ENCODE data around the gene LGR5.
"Not testable (repeated sequence)": the region's sequence is repeated elsewhere in the genome, so short reads cannot be mapped to it uniquely, and the experiment has no call there.

The LGR5 gene

DNA sequence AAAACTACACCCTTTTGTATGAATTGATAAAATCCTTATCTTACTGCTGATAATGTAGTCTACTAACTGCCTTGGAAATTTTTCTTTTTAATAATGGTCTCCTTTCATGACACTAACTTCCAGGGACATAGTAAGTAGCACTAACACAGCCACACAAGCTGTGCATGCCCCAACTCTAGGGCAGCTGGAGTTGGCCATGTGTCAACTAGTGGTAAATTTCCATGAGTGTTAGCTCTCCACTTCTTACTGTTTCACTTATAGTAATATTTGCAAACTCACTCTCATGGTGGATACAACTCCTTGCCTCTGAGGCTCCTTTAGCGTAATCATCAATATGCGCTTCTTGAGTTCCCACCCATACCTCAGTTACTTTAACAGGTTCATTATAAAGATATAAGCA is 38.0 kb downstream of the LGR5 start:
- DNase-seq: peak; percentile 30

DNA sequence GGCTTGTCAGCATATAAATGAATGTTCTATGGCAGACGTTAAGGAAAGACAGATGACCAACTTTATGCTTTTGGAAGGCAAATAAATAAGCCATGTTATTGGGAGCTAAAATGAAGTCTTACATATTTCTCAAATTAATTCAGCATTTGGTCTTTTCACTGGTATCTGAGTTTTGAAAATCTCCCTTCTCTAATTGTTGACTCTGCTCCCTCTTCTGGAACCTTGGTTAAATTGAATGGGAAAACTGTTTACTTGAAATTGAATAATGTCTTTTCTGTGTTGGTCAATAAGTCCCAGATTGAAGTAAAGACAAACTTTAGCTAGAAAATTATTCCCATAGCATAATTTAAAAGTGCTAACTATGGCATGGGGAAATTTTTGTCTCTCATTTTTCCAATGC is 38.7 kb downstream of the LGR5 start:
- DNase-seq: peak; percentile 27

DNA sequence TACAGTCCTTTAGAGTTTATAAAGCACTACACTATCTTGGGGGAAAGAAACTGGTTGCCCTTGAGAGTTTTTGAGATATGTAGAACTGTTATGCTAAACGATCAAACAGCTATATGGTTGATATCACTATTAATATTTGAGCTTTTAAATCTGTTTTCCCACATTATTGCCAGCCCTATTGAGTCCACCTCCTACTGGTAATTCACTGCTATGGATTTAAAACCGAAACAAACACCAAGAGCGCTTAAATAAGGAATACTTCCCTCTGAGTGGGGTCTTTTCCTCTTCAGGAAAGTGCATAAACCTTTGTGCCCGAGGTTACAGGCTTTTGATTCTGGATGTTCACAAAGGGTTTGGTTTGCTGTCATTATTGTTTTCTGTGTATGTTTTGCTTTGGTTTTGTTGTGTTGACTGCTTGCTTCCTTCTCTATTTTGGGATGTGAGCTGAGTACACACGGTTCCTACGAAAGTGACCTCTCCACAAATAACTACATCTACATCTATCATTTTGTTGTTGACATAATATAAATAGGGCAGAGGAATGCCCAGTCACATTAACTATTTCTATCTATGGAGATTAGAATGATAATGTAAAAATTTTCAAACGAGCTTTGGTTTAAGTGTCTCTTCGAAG is 44.8 kb downstream of the LGR5 start:
- DNase-seq: no peak

DNA sequence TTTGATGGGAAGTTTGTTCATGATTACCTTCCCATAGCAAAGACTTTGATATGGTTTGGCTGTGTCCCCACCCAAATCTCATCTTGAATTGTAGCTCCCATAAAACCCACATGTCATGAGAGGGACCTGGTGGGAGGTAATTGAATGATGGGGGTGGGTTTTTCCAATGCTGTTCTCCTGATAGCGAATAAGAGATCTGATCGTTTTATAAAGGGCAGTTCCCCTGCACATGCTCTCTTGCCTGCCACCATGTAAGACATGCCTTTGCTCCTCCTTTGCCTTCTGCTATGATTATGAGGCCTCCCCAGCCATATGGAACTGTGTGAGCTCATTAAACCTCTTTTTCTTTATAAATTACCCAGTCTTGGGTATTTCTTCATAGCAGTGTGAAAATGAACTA is 51.2 kb downstream of the LGR5 start:
- DNase-seq: not testable (repeated sequence)

DNA sequence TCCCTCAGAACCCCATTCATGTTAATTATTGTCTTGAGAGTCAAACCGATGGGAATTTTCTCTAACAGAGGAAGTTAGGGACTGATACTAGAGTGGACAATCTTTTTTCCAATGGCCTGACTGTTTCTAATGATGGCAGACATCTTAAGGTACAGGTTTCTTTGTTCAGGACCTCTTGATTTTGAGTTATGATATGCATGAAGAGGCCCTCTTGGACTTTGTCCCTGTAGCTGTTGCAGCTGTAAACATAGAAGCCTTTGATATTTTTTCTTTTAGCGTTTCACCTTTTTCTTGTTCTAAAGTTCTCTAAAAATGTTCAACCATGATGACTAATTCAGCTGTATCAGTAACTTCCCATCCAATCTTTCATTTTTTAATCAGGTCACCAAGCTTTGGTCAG is 53.0 kb downstream of the LGR5 start:
- no peak for DNase-seq

DNA sequence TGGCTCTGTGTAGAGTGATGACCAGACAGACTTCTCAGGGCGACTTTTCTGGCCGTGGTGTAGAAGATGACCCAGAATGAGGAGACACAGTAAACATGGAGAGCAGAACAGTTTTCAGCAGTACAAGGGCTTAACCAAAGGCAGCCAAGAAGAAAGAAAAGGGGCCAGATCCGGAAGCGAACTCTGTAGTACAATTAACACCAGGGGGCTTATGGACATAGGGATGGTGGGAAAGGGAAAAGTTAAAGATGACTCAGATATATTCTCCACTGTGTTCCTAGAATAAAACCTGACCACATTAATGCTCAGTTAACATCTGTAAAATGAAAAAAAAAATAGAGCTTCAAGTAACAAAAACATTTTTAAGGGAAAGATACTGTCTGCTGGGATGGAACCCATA is 60.2 kb downstream of the LGR5 start:
- DNase-seq: no peak

DNA sequence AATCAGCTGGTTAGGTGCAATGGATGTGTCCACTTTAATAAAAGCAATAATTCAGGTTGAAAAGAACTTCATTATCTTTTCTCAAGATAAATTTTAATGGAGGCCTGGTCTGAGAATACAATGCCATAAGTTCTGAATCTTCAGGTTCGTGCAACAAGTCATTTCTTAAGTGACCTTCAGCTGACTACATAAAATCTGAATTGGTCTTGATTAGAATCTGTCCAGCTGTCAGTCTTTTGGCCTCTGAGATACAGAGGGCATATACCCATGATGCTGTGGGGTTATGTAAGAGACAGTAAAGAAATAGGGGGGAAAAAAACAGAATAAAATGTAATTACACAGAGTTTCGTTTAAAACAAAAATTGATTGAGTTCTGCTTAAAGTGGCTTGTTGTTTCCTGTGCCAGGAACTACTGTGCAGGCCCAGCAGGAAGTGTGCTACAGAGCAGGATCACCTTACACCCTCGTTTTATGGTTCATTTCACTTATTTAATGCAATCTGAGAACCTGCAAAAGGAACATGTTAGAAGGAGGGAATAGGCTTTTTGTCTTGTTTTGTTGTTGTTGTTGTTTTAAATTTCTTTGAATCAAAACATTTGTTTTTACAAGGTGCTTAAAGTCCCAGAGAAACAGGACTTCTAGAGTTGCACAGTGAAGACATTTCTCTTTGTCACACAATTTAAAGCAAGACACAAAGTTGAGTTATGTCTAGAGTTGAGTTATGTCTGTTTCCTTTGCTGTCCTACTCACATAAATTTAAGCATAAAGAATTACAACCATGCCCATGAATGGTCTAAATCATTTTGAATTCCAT is 64.2 kb downstream of the LGR5 start:
- DNase-seq: no peak

DNA sequence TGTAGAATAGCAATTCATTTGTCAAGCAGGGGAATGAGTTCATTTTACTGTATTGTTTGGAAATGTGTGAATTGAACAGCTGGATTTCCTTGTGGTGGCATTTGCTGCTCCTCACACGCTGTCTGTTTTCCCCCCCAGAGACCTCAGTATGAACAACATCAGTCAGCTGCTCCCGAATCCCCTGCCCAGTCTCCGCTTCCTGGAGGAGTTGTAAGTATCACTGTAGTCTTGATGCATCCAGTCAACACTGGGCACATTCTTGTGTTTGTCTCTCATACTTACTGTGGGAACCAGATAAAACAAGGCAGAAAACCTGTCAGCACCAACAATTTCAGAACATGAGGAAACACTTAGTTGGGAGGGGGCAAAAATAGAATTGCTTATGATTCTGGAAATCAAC is 64.9 kb downstream of the LGR5 start:
- peak; percentile 74 for DNase-seq

DNA sequence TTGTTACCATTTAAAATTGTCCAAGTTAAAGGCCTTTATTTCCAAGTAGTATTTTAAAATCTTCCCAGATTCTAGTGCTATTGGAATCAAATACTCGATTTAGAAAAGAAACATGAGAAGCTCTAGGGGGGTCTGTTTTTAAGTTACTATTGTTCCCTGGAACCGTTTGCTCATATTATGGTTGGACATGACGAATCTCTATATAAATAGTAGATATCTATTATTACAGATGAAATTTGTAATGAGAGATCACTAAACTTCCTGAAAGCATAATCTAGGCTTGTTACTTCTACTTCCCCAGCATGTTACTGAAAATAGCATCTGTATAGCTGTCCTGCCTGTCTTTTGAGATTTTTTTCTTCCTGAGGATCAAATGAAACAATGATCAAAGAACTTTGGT is 70.1 kb downstream of the LGR5 start:
- DNase-seq: no peak

DNA sequence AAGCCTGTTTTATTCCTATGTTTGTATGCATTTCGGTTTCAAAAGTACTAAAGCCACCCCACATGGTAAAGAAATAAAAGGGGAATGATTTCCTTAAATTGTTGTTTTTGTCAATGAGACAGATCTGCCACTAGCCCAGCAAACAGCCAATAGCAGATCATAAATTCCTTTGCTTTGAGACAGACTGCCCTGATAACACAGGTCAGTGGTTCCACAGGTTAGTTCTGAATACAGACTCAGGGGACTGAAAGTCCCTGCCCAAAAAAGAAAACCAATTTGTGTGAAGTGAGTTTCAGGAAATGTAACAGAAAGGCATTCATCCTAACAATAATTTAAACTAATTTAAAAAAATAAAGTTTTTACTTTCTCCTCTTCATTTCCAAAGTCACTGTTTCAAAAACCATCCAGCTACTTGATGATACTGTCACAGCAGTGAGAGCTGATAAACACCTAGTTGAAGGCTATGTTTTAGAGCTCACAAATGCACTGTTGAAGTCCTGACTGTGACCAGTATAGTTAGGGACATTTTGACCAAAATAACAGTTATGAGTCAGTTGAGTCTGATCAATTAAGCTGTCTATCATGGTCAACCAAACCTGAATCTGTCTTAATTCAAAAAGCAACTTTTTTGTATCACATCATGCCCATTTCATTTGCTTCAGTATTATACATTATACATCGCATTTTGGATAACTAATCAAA is 77.7 kb downstream of the LGR5 start:
- DNase-seq: no peak

DNA sequence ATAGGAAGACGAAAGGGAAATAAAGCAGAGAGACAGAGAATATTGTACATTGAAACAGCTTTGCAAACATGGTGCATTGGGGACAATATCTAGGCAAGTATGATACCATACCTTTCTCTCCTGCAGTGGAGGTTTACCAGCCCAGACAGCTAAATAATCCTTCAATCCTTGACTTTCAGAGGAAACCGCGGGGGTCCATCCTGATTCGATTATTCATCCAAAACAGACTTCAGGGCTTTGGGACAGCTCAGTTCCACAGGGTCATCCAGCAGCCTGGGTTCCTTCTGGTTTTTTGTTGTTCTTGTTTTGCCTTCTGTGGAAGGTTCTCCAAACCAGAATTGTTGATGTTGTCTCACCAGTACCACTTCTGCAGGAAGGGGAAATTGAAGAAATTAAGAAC is 81.5 kb downstream of the LGR5 start:
- DNase-seq: no peak

DNA sequence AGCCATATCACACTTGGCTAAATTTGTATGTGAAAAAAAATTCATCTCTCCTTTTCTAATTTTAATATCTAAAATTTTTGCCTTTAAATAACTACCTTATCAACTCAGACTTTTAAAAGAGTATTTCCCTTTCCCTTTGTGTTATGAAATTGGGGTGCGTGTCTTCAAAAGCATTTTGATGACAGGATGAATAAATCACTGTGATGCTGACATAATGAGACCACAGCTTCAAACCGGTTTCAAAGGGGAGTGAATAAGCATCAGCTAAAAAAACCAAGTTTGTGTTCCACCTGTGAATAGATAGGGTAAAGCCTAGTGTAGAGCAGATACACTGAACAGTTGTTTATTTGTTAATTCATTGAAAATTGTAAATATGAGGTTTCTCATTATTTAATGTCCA is 85.0 kb downstream of the LGR5 start:
- no peak for DNase-seq

DNA sequence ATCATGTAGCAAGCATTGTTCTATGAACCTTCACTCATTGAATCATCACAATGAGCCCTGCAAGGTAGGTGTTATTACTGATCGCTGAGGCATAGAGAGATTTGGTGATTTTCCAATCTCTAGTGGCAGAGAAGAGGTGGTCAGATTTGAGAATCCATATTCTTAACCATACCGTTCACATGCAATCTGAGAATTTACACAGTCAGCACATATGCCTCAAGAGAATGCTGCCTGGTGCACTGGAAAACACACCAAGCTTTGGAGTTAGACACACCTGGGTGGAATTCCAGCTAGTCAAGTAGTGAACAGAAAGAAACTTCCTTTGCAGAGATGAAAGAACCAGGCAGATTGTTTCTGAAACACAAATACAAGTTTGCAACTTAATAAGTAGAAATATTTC is 94.1 kb downstream of the LGR5 start:
- DNase-seq: no peak

DNA sequence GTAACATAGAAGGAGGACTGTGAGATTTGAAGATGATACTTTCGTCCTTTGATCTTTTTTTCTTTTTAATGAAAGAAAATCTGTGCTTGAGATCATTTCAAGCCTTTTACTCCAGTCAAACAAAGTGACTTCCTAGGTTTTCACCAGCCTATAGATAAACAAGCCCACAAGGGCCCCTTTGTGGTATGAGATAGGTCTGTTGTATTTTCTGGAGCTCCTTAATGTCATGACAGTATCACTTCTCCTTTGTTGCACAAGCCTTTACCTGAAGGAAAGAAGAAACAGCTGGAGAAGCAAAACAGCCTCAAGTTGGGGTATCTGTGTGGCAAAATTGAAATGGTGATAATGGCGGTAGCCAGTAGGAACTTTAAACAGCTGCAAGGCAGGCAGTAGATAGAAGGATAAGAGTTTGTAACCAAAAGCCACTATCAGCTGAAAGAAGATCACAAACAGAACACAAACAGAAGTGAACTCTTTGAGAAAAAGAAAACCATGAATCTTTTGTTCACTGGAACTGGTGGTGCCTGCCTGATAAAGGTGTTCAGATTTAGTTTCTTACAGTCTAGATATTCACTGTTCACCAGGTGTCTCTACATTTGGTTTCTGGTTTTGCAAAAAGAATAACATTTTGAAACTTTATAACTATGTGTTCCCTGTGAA is 96.8 kb downstream of the LGR5 start:
- DNase-seq: no peak

DNA sequence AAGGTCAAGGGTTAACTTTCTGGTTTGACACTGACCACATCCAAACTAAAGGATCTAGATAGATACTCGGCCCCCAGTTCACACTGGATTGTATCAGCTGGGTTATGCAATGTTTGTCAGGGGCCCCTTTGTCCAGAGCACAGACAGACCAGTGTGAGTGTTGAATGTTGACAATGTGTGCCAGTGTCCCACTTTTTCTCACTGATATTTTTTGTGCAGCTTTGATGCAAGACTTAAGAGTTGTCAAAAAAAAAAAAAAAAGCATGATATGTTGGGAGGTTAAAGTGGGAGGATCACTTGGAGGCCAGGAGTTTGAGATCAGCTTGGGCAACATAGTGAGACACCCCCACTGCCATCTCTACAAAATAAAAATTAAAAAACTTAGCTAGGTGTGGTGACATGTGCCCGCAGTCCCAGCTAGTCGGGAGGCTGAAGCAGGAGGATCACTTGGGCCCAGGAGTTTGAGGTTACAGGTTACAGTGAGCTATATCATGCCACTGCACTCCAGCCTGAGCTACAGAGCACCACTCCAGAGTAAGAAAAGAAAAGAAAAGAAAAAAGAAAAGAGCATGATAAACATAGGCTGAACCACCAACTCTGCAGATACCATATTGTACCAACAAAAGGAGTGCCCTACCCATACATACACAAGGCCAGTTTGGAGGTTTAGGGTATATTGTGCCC is 97.5 kb downstream of the LGR5 start:
- no peak for DNase-seq

DNA sequence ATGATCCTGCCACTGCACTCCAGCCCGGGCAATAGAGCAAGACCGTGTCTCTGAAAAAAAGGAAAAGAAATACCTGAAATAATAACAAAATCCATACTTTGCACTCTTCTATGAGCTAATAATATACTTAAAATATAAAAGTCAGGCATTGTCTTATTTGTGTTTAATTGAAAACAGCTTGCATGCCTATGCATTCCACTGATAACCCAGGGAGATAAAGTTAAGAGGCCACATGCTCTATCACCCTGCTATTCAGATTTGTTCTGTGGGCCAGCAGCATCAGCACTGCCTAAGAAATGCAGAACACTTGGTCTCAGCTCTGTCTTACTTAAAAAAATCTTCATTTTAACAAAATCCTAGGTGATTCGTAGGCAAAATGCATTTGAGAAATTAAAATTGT is 99.2 kb downstream of the LGR5 start:
- DNase-seq: no peak

DNA sequence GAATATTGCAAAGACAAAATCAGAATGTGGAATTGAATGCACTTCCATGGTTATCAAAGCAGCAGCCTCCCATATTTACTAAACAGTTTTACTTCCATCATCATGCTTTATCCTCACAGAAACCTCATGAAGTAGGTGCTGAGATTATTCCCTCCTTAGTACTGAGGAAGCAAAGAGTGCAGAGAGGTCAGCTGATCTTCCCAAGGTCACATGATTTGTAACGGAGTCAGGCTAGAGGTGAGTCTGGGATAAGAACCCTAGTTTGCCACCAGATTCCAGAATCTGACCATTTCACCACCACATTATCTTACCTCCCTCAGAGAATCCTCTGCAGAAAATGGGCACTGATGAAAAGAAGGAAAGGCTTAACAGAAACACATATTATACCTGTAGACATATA is 102.0 kb downstream of the LGR5 start:
- DNase-seq: no peak

DNA sequence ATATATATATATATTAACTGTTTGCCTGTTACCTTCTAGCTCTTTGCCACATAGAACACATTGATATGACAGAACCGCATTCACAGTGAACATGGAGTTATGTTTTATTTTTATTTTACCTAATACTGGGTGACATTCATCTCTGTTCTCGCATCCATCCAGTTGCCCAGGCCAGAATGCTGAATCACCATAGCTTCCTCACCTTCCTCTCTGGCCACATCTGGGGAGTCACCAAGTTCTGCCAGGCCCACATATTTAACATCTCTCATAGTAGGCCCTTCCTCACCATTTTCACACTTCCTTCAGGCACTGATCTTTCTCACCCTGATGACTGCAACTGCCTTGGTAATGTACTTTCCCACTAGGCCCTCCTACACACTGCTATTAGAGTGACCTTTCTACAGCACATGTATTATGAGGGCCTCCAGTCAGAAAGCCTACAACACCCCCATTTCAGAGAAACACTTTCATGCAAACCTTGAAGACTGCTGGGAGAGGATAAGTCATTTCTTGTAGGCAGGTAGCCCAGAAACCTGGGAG is 106.8 kb downstream of the LGR5 start:
- DNase-seq: no peak

DNA sequence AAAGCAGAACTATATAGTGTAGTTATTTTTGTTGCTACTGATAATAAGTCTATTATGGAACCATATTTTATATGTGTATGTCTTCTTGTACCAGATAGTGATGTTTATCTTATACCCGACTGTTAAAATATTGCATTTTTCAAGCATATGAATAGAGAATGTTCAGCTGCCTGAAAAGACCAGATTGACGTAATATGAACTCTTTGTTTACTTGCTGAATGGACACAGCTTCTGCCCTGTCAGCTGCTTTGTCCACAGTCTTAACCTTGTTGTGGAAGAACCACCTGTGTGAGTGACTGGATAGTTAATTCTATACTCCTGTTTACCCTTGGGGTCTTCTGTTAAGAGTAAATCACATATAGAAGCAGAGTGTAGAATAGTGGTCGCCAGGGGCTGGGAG is 109.3 kb downstream of the LGR5 start:
- DNase-seq: no peak

DNA sequence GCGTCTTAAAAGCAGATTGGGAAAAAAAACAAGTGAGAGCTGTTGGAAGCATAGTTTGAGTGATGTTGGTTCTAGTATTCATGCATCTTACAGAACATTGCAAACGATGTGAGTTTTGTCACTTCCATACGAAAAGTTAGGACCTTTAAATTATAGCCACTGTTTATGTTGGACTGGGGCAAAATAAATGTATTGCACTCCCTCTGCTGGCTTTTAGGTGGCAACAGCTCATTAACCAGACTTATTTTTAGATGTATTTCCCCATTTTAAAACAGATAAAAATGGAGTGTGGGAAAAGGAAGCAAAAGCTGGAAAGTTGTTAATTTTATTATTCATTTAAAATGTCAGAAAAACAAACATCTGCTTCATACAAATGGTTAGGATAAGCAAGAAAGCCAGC is 111.9 kb downstream of the LGR5 start:
- DNase-seq: peak; percentile 57

DNA sequence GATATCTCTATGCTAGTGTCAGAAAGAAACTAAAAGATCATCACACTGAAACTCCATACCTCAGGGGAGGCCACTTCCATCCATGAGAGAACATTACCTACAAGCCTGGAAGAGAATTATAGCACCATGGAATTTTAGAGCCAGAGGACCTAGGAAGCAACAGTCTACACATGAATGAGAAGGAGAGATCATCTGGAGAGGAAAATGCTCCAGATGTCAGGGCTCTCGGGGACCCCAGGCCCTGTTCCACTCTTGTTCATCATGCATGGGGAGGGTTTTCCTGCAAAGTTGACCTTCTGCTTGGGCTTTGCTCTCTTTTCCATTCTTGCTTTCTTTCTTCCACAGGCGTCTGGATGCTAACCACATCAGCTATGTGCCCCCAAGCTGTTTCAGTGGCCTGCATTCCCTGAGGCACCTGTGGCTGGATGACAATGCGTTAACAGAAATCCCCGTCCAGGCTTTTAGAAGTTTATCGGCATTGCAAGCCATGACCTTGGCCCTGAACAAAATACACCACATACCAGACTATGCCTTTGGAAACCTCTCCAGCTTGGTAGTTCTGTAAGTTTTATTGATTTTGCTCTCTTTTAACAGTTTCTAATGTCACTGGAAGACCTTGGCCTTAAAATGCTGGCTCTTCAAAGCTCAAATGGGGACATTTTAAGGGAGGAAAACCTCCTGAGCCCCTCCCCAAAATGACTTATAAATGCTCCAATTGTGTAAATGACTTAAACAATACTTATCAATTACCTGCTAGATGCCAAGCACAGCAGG is 113.3 kb downstream of the LGR5 start:
- no peak for DNase-seq

DNA sequence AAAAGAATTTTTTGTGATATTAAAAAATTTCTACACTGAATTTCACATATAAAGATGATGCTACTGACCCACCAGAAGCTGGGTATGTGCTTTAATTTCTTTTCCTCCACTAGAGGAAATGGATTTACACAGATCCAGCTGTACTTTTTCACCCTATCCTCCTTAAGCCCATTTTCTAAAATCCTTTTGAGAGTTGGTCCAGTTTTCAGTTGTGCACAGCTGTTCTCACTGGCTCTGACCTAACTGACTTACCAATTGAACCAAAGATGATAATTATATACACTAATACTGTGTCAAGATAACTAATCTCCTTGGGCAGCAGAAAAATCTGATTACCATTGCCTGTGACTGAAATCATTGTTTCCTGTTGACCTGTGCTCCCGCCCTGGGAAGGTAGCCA is 115.6 kb downstream of the LGR5 start:
- DNase-seq: no peak

Data from fibroblast of skin of scalp (primary cell).